ENCODE measurements around the gene ZMYND10. TPM values are rescaled to one million over a fixed set of nuclear protein-coding genes. Genes with fewer than 3 reads are reported as not detected.
A peak's percentile ranks its signal among the peaks of the same experiment; 100 is the strongest.

ZMYND10 gene
- total RNA-seq, 1 donor from 2014 or later = 32.8 TPM

DNA sequence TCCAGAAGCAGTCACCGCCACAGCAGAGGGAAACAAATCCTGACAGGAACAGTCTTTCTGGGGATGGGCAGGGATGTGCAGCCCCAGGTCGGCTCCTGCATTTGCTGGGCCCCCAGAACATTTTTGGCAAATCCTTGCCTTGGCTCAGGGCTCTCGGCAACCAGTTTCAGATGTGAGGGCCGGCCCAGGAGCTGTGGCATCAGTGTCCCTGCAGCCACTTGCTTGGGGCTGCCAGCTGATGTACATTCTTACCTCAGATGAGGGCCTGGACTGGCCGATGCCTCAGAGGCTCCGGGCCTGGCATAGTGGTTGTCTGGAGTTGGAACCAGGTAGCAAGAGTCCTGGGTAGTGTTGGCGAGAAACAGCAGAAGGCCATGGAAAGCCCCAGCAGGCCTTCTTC, 9.3 kb upstream of the ZMYND10 start:
- Histone ChIP-seq H3K4me3 (no peak overlapping the region), H3K36me3 (peaks cover 52% of the 10 kb centered on the region), H3K4me1 (peaks cover 61% of the 10 kb centered on the region), H3K27me3 (ENCODE audit: low read depth) (no peaks in the 10 kb centered on the region), H3K27ac (no peak overlapping the region), H3K9me3 (no peaks in the 10 kb centered on the region)
- no peak for ATAC-seq
- TF ChIP-seq, protein P1, sequence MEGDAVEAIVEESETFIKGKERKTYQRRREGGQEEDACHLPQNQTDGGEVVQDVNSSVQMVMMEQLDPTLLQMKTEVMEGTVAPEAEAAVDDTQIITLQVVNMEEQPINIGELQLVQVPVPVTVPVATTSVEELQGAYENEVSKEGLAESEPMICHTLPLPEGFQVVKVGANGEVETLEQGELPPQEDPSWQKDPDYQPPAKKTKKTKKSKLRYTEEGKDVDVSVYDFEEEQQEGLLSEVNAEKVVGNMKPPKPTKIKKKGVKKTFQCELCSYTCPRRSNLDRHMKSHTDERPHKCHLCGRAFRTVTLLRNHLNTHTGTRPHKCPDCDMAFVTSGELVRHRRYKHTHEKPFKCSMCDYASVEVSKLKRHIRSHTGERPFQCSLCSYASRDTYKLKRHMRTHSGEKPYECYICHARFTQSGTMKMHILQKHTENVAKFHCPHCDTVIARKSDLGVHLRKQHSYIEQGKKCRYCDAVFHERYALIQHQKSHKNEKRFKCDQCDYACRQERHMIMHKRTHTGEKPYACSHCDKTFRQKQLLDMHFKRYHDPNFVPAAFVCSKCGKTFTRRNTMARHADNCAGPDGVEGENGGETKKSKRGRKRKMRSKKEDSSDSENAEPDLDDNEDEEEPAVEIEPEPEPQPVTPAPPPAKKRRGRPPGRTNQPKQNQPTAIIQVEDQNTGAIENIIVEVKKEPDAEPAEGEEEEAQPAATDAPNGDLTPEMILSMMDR (IDR thresholded peaks at IDR 0.05) = no peak
- DNase-seq = no peak
- intact Hi-C loops (cut with DNase I) = no loop called here

DNA sequence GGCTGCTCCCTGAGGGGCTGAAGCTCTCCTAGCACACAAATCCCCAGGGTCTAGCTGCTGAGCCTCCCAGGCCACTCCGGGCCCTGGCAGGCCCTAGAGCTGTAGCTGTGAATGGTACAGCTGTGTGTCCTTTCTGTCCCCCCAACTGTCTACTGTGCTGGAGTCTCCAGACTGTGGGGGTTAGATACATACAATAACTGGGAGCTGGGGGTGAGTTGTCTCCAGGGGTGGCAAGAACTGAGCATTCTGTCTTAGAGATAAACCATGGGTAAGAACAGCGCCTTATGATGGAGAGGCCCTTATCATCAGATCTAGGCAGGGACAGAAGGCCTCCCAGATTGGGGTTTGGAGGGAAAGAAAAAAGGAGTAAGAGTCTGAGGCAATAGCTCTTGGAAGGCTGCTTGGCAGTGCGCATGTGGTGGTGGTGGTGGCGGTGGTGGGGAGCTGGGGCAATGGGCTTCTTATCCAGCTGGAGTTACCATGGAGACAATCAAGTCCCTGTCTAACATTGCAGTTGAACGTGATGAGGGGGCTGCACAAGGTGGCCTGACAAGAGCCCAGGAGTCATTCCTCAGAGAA, 8.7 kb upstream of the ZMYND10 start:
- Histone ChIP-seq H3K27me3 (ENCODE audit: low read depth) (no peaks in the 10 kb centered on the region), H3K36me3 (peaks cover 52% of the 10 kb centered on the region), H3K9me3 (no peaks in the 10 kb centered on the region), H3K4me1 (peaks cover 65% of the 10 kb centered on the region), H3K27ac (no peak overlapping the region), H3K4me3 (no peak overlapping the region)
- intact Hi-C loops (cut with DNase I) = no loop called here
- no peak for ATAC-seq
- TF ChIP-seq, protein P1 (IDR thresholded peaks at IDR 0.05) = no peak
- DNase-seq = no peak

DNA sequence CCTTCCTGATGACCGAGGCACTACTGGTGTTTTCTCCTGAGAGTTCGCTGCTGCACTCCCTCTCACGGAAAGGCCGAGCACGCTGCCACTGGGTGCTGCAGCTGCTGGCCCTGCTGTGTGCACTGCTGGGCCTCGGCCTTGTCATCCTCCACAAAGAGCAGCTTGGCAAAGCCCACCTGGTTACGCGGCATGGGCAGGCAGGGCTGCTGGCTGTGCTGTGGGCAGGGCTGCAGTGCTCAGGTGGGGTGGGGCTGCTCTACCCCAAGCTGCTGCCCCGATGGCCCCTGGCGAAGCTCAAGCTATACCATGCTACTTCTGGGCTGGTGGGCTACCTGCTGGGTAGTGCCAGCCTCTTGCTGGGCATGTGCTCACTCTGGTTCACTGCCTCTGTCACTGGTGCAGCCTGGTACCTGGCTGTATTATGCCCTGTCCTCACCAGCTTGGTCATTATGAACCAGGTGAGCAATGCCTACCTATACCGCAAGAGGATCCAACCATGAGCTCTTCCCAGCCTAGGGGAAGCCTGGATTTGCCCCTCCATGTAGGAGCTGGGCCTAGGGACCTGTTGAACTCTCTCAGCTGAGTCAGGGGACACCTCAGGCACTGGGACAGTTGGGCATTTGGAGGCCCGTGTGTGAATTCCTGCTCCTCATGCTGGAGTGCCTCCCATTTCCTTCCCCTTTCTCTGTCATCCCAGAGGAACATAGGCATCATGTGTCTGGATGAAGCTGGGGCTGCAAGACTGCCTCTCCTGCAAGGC, 7.9 kb upstream of the ZMYND10 start:
- Histone ChIP-seq H3K9me3 (no peaks in the 10 kb centered on the region), H3K27ac (no peak overlapping the region), H3K4me1 (peaks cover 67% of the 10 kb centered on the region), H3K36me3 (peaks cover 57% of the 10 kb centered on the region), H3K4me3 (no peak overlapping the region), H3K27me3 (ENCODE audit: low read depth) (no peaks in the 10 kb centered on the region)
- ATAC-seq (no peak), DNase-seq (peak; percentile 39)
- TF ChIP-seq, protein P1 (IDR thresholded peaks at IDR 0.05) = no peak
- intact Hi-C loops (cut with DNase I) = no loop called here

DNA sequence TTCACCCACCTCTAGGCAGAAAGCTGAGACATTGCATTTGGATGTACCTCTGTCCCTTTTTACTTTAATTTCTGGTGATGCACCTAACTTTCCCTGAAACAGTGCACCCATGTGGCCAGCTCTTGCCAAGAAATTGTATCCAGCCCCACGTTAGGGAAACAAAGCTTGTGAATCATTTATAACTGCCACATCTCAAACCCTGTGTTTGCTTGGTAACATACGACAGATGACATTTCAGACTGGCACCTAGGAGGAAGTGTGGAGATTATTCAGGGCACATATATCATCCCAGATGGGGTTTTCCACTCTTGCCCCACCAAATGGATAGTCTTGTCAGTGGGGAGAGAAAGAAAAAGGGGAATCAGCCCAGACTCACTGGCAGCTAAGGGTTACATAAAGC, 7.2 kb upstream of the ZMYND10 start:
- TF ChIP-seq, protein P1 (IDR thresholded peaks at IDR 0.05) = no peak
- DNase-seq (no peak), ATAC-seq (no peak)
- Histone ChIP-seq H3K27ac (no peak overlapping the region), H3K27me3 (ENCODE audit: low read depth) (no peaks in the 10 kb centered on the region), H3K4me3 (no peak overlapping the region), H3K9me3 (no peaks in the 10 kb centered on the region), H3K36me3 (peaks cover 62% of the 10 kb centered on the region), H3K4me1 (peaks cover 60% of the 10 kb centered on the region)
- intact Hi-C loops (cut with DNase I) = no loop called here

DNA sequence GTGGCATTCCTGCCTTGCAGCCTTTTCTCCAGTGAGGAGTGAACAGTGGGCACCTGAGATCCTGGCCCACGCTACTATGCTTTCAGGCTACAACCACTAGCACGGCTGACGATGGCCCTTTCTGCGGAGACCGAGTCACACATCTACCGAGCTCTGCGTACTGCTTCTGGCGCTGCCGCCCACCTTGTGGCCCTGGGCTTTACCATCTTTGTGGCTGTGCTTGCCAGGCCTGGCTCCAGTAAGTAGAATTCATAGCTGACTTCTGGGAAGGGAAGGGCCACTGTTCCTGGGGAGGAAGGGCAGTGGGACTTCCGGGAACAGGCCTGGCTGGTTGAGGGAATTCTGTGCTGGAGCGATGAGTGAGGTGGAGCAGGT, 5.8 kb upstream of the ZMYND10 start:
- DNase-seq (no peak), ATAC-seq (no peak)
- Histone ChIP-seq H3K4me1 (peaks cover 54% of the 10 kb centered on the region), H3K9me3 (no peaks in the 10 kb centered on the region), H3K27ac (peak overlapping the region; percentile 96), H3K27me3 (ENCODE audit: low read depth) (no peaks in the 10 kb centered on the region), H3K4me3 (peak overlapping the region; percentile 76), H3K36me3 (peaks cover 53% of the 10 kb centered on the region)
- intact Hi-C loops (cut with DNase I) = no loop called here
- TF ChIP-seq, protein P1 (IDR thresholded peaks at IDR 0.05) = no peak
